HepG2 (cell line): ENCODE results near the gene ZNF792.
"Not testable (repeated sequence)": the region's sequence is repeated elsewhere in the genome, so short reads cannot be mapped to it uniquely, and the experiment has no call there.

Experiments used
- EZH2 ChIP-seq: conservative IDR thresholded peaks from 2 replicates; pipeline ENCODE4 v1.6.1; 2012; ENCODE audit warnings: mild to moderate bottlenecking, low read depth, low read length, moderate library complexity
- POLR2AphosphoS5 ChIP-seq: IDR thresholded peaks from 2 replicates; pipeline ENCODE4 v1.6.1; 2012; ENCODE audit warnings: low read depth, low read length
- RARG ChIP-seq: sonication (generic); formaldehyde crosslinking; IDR thresholded peaks from 2 replicates; pipeline ENCODE4 v1.4.0; 2020; ENCODE audit warnings: low read depth, mild to moderate bottlenecking, missing genetic modification reagents
- SETDB1 ChIP-seq: sonication (generic); formaldehyde crosslinking; IDR thresholded peaks from 2 replicates; pipeline ENCODE4 v1.5.1; 2020; ENCODE audit warnings: missing genetic modification reagents, mild to moderate bottlenecking, borderline replicate concordance
- TARDBP ChIP-seq: sonication (generic); formaldehyde crosslinking; IDR thresholded peaks from 2 replicates; pipeline ENCODE4 v1.8.0; 2022; ENCODE audit warnings: mild to moderate bottlenecking, missing genetic modification reagents
- ZFP1 ChIP-seq: IDR thresholded peaks from 2 replicates; pipeline ENCODE4 v1.6.1; 2016
- ZNF564 ChIP-seq: sonication (generic); formaldehyde crosslinking; IDR thresholded peaks from 2 replicates; pipeline ENCODE4 v1.8.1; 2023; ENCODE audit warnings: mild to moderate bottlenecking, missing genetic modification reagents

DNA sequence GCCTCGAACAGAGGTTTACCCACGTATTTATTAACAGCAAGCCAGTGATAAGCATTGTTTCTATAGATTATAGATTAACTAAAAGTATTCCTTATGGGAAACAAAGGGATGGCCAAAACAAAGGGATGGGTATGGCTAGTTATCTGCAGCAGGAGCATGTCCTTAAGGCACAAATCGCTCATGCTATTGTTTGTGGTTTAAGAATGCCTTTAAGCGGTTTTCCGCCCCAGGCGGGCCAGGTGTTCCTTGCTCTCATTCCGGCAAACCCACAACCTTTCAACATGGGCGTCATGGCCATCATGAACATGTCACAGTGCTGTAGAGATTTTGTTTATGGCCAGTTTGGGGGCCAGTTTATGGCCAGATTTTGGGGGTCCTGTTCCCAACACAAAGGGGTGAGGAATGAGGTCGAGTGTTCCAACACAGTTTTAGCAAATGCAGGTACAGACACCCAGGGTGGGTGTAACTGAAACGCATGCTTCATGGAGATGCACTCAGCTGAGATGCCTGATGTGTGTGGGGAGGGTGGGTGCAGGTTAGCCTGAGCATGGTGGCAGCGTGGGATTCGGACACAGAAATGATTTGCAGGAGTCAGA is 6.3 kb upstream of the ZNF792 start:
- not testable (repeated sequence) for TF ChIP-seq RARG; ZNF564 (CRISPR knock-in tag); SETDB1 (CRISPR knock-in tag); EZH2; ZFP1; POLR2AphosphoS5; TARDBP
